NCI-H2227 treated with DMSO at 0.1 percent for 48 hours (cell line): ENCODE measurements around the gene RNF111.
A peak's percentile ranks its signal among the peaks of the same experiment; 100 is the strongest.
"Not testable (repeated sequence)": the region's sequence is repeated elsewhere in the genome, so short reads cannot be mapped to it uniquely, and the experiment has no call there.

Experiments
- DNase-seq: peaks from one replicate; lab custom pipeline; 2025; lab: John Stamatoyannopoulos, UW

Gene RNF111

GRCh38 chr15:59059076-59059597, 71.7 kb downstream of the RNF111 start:
- DNase-seq: no peak

- DNase-seq: no peak
Measured at GRCh38 chr15:59060348-59060747, 72.9 kb downstream of the RNF111 start.

GRCh38 chr15:59063042-59063441, 75.6 kb downstream of the RNF111 start:
- DNase-seq: no peak

- no peak for DNase-seq
Measured at GRCh38 chr15:59069430-59069829, 82.0 kb downstream of the RNF111 start.

- DNase-seq: no peak
Measured at GRCh38 chr15:59074607-59075006, 87.1 kb downstream of the RNF111 start.

GRCh38 chr15:59087731-59088130, 100.3 kb downstream of the RNF111 start:
- DNase-seq: no peak

GRCh38 chr15:59094077-59094476, 106.6 kb downstream of the RNF111 start:
- DNase-seq: no peak

- no peak for DNase-seq
Measured at GRCh38 chr15:59096429-59096828, 109.0 kb downstream of the RNF111 start.

- DNase-seq: no peak
Measured at GRCh38 chr15:59099162-59099685, 111.8 kb downstream of the RNF111 start.

- DNase-seq: no peak
Measured at GRCh38 chr15:59104602-59104911, 117.1 kb downstream of the RNF111 start.

- peak; percentile 90 for DNase-seq
Measured at GRCh38 chr15:59104912-59105732, 117.7 kb downstream of the RNF111 start, which contains the start of gene CCNB2. TSS of gene CCNB2 (plus strand) at chr15:59105146. CDS start at chr15:59105269, 123 bp downstream.

GRCh38 chr15:59105854-59106253, 118.4 kb downstream of the RNF111 start:
- DNase-seq: no peak

GRCh38 chr15:59111251-59111650, 123.8 kb downstream of the RNF111 start:
- no peak for DNase-seq

GRCh38 chr15:59115047-59115446, 127.6 kb downstream of the RNF111 start:
- no peak for DNase-seq

- no peak for DNase-seq
Measured at GRCh38 chr15:59116141-59116540, 128.7 kb downstream of the RNF111 start.

- no peak for DNase-seq
Measured at GRCh38 chr15:59116771-59117170, 129.3 kb downstream of the RNF111 start.

GRCh38 chr15:59119625-59120024, 132.2 kb downstream of the RNF111 start:
- no peak for DNase-seq

GRCh38 chr15:59120937-59121336, 133.5 kb downstream of the RNF111 start:
- no peak for DNase-seq

GRCh38 chr15:59124261-59124660, 136.8 kb downstream of the RNF111 start:
- DNase-seq: no peak

- not testable (repeated sequence) for DNase-seq
Measured at GRCh38 chr15:59125683-59126082, 138.2 kb downstream of the RNF111 start.

GRCh38 chr15:59127255-59127654, 139.8 kb downstream of the RNF111 start:
- DNase-seq: not testable (repeated sequence)

- no peak for DNase-seq
Measured at GRCh38 chr15:59131456-59131855, 144.0 kb downstream of the RNF111 start.

GRCh38 chr15:59131969-59132562, 144.6 kb downstream of the RNF111 start:
- no peak for DNase-seq
